Neural cell (in vitro differentiated cells): ENCODE results near the gene HNRNPA2B1.

Experiments
- EZH2 ChIP-seq: fragments of 200-600, 300-800 bp; shearing (Covaris generic), sonication (generic); IDR thresholded peaks from 2 replicates; pipeline ENCODE4 v1.6.1; 2014; ENCODE audit warnings: antibody characterized with exemption, low read length, borderline replicate concordance, mild to moderate bottlenecking; ENCODE audit not compliant: insufficient read depth, poor library complexity, severe bottlenecking
- POLR2AphosphoS5 ChIP-seq: IDR thresholded peaks from 2 replicates; pipeline ENCODE4 v1.6.1; 2012
- RAD21 ChIP-seq: fragments of 450-650 bp; conservative IDR thresholded peaks from 2 replicates; pipeline ENCODE4 v1.6.1; 2014; ENCODE audit warnings: antibody characterized with exemption, mild to moderate bottlenecking, moderate library complexity
- REST ChIP-seq: IDR thresholded peaks from 2 replicates; pipeline ENCODE4 v1.6.1; 2012; ENCODE audit warnings: borderline replicate concordance
- SMC3 ChIP-seq: fragments of 450-650 bp; conservative IDR thresholded peaks from 2 replicates; pipeline ENCODE4 v1.6.1; 2014; ENCODE audit warnings: antibody characterized with exemption, mild to moderate bottlenecking, moderate library complexity; ENCODE audit not compliant: poor library complexity
- TF ChIP-seq, protein P1 (sequence below): fragments of 450-650 bp; IDR thresholded peaks from 2 replicates; pipeline ENCODE4 v1.5.1; 2014; ENCODE audit warnings: antibody characterized with exemption, mild to moderate bottlenecking, moderate library complexity; ENCODE audit not compliant: poor library complexity, severe bottlenecking

GRCh38 chr7:26195182-26195581 lies 5.4 kb downstream of the HNRNPA2B1 start:
- no peak for TF ChIP-seq REST
- TF ChIP-seq POLR2AphosphoS5 = no peak
- TF ChIP-seq, protein P1, sequence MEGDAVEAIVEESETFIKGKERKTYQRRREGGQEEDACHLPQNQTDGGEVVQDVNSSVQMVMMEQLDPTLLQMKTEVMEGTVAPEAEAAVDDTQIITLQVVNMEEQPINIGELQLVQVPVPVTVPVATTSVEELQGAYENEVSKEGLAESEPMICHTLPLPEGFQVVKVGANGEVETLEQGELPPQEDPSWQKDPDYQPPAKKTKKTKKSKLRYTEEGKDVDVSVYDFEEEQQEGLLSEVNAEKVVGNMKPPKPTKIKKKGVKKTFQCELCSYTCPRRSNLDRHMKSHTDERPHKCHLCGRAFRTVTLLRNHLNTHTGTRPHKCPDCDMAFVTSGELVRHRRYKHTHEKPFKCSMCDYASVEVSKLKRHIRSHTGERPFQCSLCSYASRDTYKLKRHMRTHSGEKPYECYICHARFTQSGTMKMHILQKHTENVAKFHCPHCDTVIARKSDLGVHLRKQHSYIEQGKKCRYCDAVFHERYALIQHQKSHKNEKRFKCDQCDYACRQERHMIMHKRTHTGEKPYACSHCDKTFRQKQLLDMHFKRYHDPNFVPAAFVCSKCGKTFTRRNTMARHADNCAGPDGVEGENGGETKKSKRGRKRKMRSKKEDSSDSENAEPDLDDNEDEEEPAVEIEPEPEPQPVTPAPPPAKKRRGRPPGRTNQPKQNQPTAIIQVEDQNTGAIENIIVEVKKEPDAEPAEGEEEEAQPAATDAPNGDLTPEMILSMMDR = no peak
- no peak for TF ChIP-seq EZH2
- no peak for TF ChIP-seq SMC3
- no peak for TF ChIP-seq RAD21
